BE2C (cell line): Measurements from ENCODE around the gene SCRT2.

Source experiments
- DNase-seq: peaks from one replicate; pipeline ENCODE4 v3.0.0-alpha.2; 2020
- H3K27me3 ChIP-seq: fragments of 250-450 bp; sonication (Bioruptor Pico); 2 replicates; pipeline ENCODE4 v1.5.1; 2020; ENCODE audit warnings: mild to moderate bottlenecking
- H3K36me3 ChIP-seq: fragments of 250-450 bp; sonication (Bioruptor Pico); 2 replicates; pipeline ENCODE4 v1.5.1; 2020; ENCODE audit warnings: mild to moderate bottlenecking
- H3K4me1 ChIP-seq: fragments of 250-450 bp; sonication (Bioruptor Pico); 2 replicates; pipeline ENCODE4 v1.5.1; 2020
- H3K4me3 ChIP-seq: 2 replicates; pipeline ENCODE4 v1.5.1; 2011; ENCODE audit warnings: low read depth, low read length
- H3K9me3 ChIP-seq: fragments of 250-450 bp; sonication (Bioruptor Pico); 2 replicates; pipeline ENCODE4 v1.5.1; 2020
- CTCF ChIP-seq: IDR thresholded peaks from 2 replicates; pipeline ENCODE4 v1.5.1; 2012; ENCODE audit warnings: mild to moderate bottlenecking, low read depth, low read length

Gene SCRT2

GRCh38 chr20:719068-719467 lies 43.5 kb upstream of the SCRT2 start:
- Histone ChIP-seq H3K36me3 (no peaks in the 10 kb centered on the region), H3K9me3 (no peaks in the 10 kb centered on the region), H3K27me3 (no peaks in the 10 kb centered on the region), H3K4me3 (no peak overlapping the region), H3K4me1 (no peaks in the 10 kb centered on the region)
- no peak for TF ChIP-seq CTCF
- DNase-seq: no peak

GRCh38 chr20:717832-718231 lies 42.2 kb upstream of the SCRT2 start:
- Histone ChIP-seq H3K4me1 (no peaks in the 10 kb centered on the region), H3K36me3 (no peaks in the 10 kb centered on the region), H3K4me3 (no peak overlapping the region), H3K9me3 (no peaks in the 10 kb centered on the region), H3K27me3 (no peaks in the 10 kb centered on the region)
- no peak for TF ChIP-seq CTCF
- DNase-seq: no peak

GRCh38 chr20:717271-717670 lies 41.7 kb upstream of the SCRT2 start:
- Histone ChIP-seq H3K36me3 (no peaks in the 10 kb centered on the region), H3K27me3 (no peaks in the 10 kb centered on the region), H3K9me3 (no peaks in the 10 kb centered on the region), H3K4me3 (no peak overlapping the region), H3K4me1 (no peaks in the 10 kb centered on the region)
- no peak for TF ChIP-seq CTCF
- DNase-seq: no peak

- Histone ChIP-seq H3K36me3 (no peaks in the 10 kb centered on the region), H3K4me1 (no peaks in the 10 kb centered on the region), H3K4me3 (no peak overlapping the region), H3K9me3 (no peaks in the 10 kb centered on the region), H3K27me3 (no peaks in the 10 kb centered on the region)
- no peak for TF ChIP-seq CTCF
- no peak for DNase-seq
Observed at GRCh38 chr20:714453-714852, 38.9 kb upstream of the SCRT2 start.

- no peaks in the 10 kb centered on the region for H3K27me3 ChIP-seq
- no peak for TF ChIP-seq CTCF
- no peak for DNase-seq
Observed at GRCh38 chr20:711576-711975, 36.0 kb upstream of the SCRT2 start.

GRCh38 chr20:710780-711450 lies 35.3 kb upstream of the SCRT2 start:
- no peak for TF ChIP-seq CTCF
- H3K27me3 ChIP-seq: no peaks in the 10 kb centered on the region
- no peaks in the 10 kb centered on the region for H3K4me1 ChIP-seq
- H3K9me3 ChIP-seq: no peaks in the 10 kb centered on the region
- H3K4me3 ChIP-seq: no peak overlapping the region
- no peak for DNase-seq
- H3K36me3 ChIP-seq: no peaks in the 10 kb centered on the region

More at GRCh38 chr20:711576-711975, 36.0 kb upstream of the SCRT2 start:
- no peaks in the 10 kb centered on the region for H3K36me3 ChIP-seq
- no peak overlapping the region for H3K4me3 ChIP-seq
- H3K4me1 ChIP-seq: no peaks in the 10 kb centered on the region
- no peaks in the 10 kb centered on the region for H3K9me3 ChIP-seq
